IMR-90 (cell line): ENCODE data around the gene ALDH1A2. TPM values are rescaled to one million over a fixed set of nuclear protein-coding genes. Genes with fewer than 3 reads are reported as not detected.

Source experiments
- ATAC-seq: fragments of 200-7000 bp; cut with Tn5 transposase; 2 replicates; pipeline ENCODE4 v1.9.1; 2020; ENCODE audit warnings: low read depth, mild to moderate bottlenecking, moderate library complexity
- BruUV-seq: library from RNA; stranded (reverse); fragments of 400-500 nt; replicated peaks from 2 replicates; lab custom pipeline; 2021; lab: Mats Ljungman, UMichigan
- CTCF ChIA-PET: fragments of 300-600 bp; formaldehyde crosslinking; extraction: SDS; loops from one replicate; lab custom pipeline; 2021; ENCODE audit warnings: antibody characterized with exemption; lab: Yijun Ruan, JAX
- POLR2A ChIA-PET: fragments of 300-600 bp; sonication (Branson Sonifier 250); formaldehyde crosslinking; loops from one replicate; lab custom pipeline; 2022; ENCODE audit warnings: antibody characterized with exemption; ENCODE audit not compliant: unreplicated experiment; lab: Charles Lee
- DNase-seq: peaks from one replicate; pipeline ENCODE4 v3.0.0; 2013
- H2AFZ ChIP-seq: replicated peaks from 2 replicates; pipeline ENCODE3; 2013; ENCODE audit warnings: low read length, mild to moderate bottlenecking; ENCODE audit not compliant: poor library complexity
- H2AK5ac ChIP-seq: 2 replicates; pipeline ENCODE4 v1.6.1; 2013; ENCODE audit warnings: low read depth, low read length, inconsistent platforms
- H2AK9ac ChIP-seq: replicated peaks from 2 replicates; pipeline ENCODE3; 2013; ENCODE audit warnings: mild to moderate bottlenecking, low read depth, low read length, moderate library complexity; ENCODE audit not compliant: poor library complexity
- H2BK120ac ChIP-seq: 2 replicates; pipeline ENCODE4 v1.6.1; 2013; ENCODE audit warnings: low read depth, low read length, inconsistent platforms
- H2BK15ac ChIP-seq: 3 replicates; pipeline ENCODE4 v1.6.1; 2013; ENCODE audit warnings: low read depth, low read length, inconsistent platforms
- H2BK20ac ChIP-seq: 2 replicates; pipeline ENCODE4 v1.6.1; 2013; ENCODE audit warnings: low read depth, mild to moderate bottlenecking, inconsistent platforms, low read length, moderate library complexity
- H2BK5ac ChIP-seq: 2 replicates; pipeline ENCODE4 v1.6.1; 2013; ENCODE audit warnings: mild to moderate bottlenecking, low read depth, low read length, inconsistent platforms; ENCODE audit not compliant: poor library complexity, severe bottlenecking
- H3K14ac ChIP-seq: replicated peaks from 2 replicates; pipeline ENCODE4 v1.6.1; 2013; ENCODE audit warnings: low read depth, low read length, inconsistent platforms
- H3K18ac ChIP-seq: 2 replicates; pipeline ENCODE4 v1.6.1; 2013; ENCODE audit warnings: low read depth, low read length, control low read depth
- H3K23ac ChIP-seq: 2 replicates; pipeline ENCODE4 v1.6.1; 2013; ENCODE audit warnings: low read depth, low read length, inconsistent platforms
- H3K27ac ChIP-seq: 2 replicates; pipeline ENCODE4 v1.5.1; 2013; ENCODE audit warnings: mild to moderate bottlenecking, control low read depth, low read length; ENCODE audit not compliant: insufficient read depth
- H3K27me3 ChIP-seq: 2 replicates; pipeline ENCODE4 v1.6.1; 2013; ENCODE audit warnings: low read length; ENCODE audit not compliant: control insufficient read depth, insufficient read depth
- H3K36me3 ChIP-seq: 2 replicates; pipeline ENCODE4 v1.6.1; 2013; ENCODE audit warnings: low read length, mixed read lengths; ENCODE audit not compliant: control insufficient read depth, insufficient read depth
- H3K4ac ChIP-seq: 2 replicates; pipeline ENCODE4 v1.6.1; 2013; ENCODE audit warnings: low read depth, low read length, inconsistent platforms
- H3K4me1 ChIP-seq: 2 replicates; pipeline ENCODE4 v1.6.1; 2013; ENCODE audit warnings: low read length, mixed read lengths; ENCODE audit not compliant: control insufficient read depth, insufficient read depth
- H3K4me2 ChIP-seq: 2 replicates; pipeline ENCODE4 v1.6.1; 2013; ENCODE audit warnings: low read depth, mild to moderate bottlenecking, control low read depth, low read length, moderate library complexity
- H3K4me3 ChIP-seq: 2 replicates; pipeline ENCODE4 v1.5.1; 2013; ENCODE audit warnings: low read depth, mild to moderate bottlenecking, control low read depth, low read length, moderate library complexity; ENCODE audit not compliant: insufficient read depth
- H3K56ac ChIP-seq: 2 replicates; pipeline ENCODE4 v1.6.1; 2013; ENCODE audit warnings: low read length, inconsistent platforms; ENCODE audit not compliant: insufficient read depth; ENCODE audit errors: extremely low read depth
- H3K79me1 ChIP-seq, 2 experiments: 2 replicates each; pipeline ENCODE4 v1.6.1; 2013; ENCODE audit warnings: low read length in 2 of 2, inconsistent platforms in 1 of 2, low read depth in 1 of 2
- H3K9ac ChIP-seq: 2 replicates; pipeline ENCODE4 v1.6.1; 2013; ENCODE audit warnings: low read depth, low read length, control low read depth
- H3K9me1 ChIP-seq: 2 replicates; pipeline ENCODE4 v1.6.1; 2013; ENCODE audit warnings: low read length, inconsistent platforms; ENCODE audit not compliant: insufficient read depth
- H3K9me3 ChIP-seq: 2 replicates; pipeline ENCODE4 v1.6.1; 2013; ENCODE audit warnings: low read length; ENCODE audit not compliant: control insufficient read depth, insufficient read depth
- H4K20me1 ChIP-seq: 2 replicates; pipeline ENCODE4 v1.6.1; 2013; ENCODE audit warnings: low read length, inconsistent platforms; ENCODE audit not compliant: insufficient read depth
- H4K5ac ChIP-seq: 2 replicates; pipeline ENCODE4 v1.6.1; 2013; ENCODE audit warnings: mild to moderate bottlenecking, low read depth, low read length, control low read depth
- H4K8ac ChIP-seq, 2 experiments: 2 replicates each; pipeline ENCODE4 v1.6.1; 2013; ENCODE audit warnings: low read depth in 2 of 2, low read length in 2 of 2, control low read depth in 1 of 2, inconsistent platforms in 1 of 2
- H4K91ac ChIP-seq: 2 replicates; pipeline ENCODE4 v1.6.1; 2013; ENCODE audit warnings: low read depth, low read length, inconsistent platforms; ENCODE audit not compliant: insufficient read depth
- BHLHE40 ChIP-seq: fragments of 150-350 bp; IDR thresholded peaks from 2 replicates; pipeline ENCODE4 v1.6.1; 2016; ENCODE audit warnings: mild to moderate bottlenecking, low read depth, low read length
- CEBPB ChIP-seq: IDR thresholded peaks from 2 replicates; pipeline ENCODE4 v1.6.1; 2012; ENCODE audit warnings: low read depth, low read length, improper control_type of control experiment
- CHD1 ChIP-seq: IDR thresholded peaks from 2 replicates; pipeline ENCODE4 v1.6.1; 2012; ENCODE audit warnings: low read depth, low read length, improper control_type of control experiment
- CTCF ChIP-seq: conservative IDR thresholded peaks from 2 replicates; pipeline ENCODE4 v1.5.1; 2012; ENCODE audit warnings: mild to moderate bottlenecking, low read depth, low read length, improper control_type of control experiment
- ELK1 ChIP-seq: fragments of 150-350 bp; IDR thresholded peaks from 2 replicates; pipeline ENCODE4 v1.6.1; 2016; ENCODE audit warnings: low read depth, mild to moderate bottlenecking, low read length, moderate library complexity, borderline replicate concordance
- FOS ChIP-seq: fragments of 150-350 bp; IDR thresholded peaks from 2 replicates; pipeline ENCODE4 v1.6.1; 2016; ENCODE audit warnings: low read depth, low read length
- MAFK ChIP-seq: IDR thresholded peaks from 2 replicates; pipeline ENCODE4 v1.6.1; 2012; ENCODE audit warnings: low read depth, low read length, improper control_type of control experiment
- MAZ ChIP-seq: IDR thresholded peaks from 2 replicates; pipeline ENCODE4 v1.6.1; 2012; ENCODE audit warnings: low read depth, mild to moderate bottlenecking, low read length, improper control_type of control experiment, moderate library complexity, borderline replicate concordance
- MXI1 ChIP-seq: IDR thresholded peaks from 2 replicates; pipeline ENCODE4 v1.6.1; 2012; ENCODE audit warnings: low read depth, mild to moderate bottlenecking, low read length, moderate library complexity, borderline replicate concordance
- NFE2L2 ChIP-seq: fragments of 150-350 bp; IDR thresholded peaks from 2 replicates; pipeline ENCODE4 v1.6.1; 2016; ENCODE audit warnings: low read depth, mild to moderate bottlenecking, low read length
- POLR2A ChIP-seq: IDR thresholded peaks from 2 replicates; pipeline ENCODE4 v1.6.1; 2012; ENCODE audit warnings: mild to moderate bottlenecking, low read depth, low read length
- RAD21 ChIP-seq: IDR thresholded peaks from 2 replicates; pipeline ENCODE4 v1.6.1; 2012; ENCODE audit warnings: low read length, improper control_type of control experiment
- RCOR1 ChIP-seq: IDR thresholded peaks from 2 replicates; pipeline ENCODE4 v1.6.1; 2012; ENCODE audit warnings: mild to moderate bottlenecking, low read length, improper control_type of control experiment; ENCODE audit not compliant: insufficient replicate concordance
- RFX5 ChIP-seq: IDR thresholded peaks from 2 replicates; pipeline ENCODE4 v1.8.0; 2012; ENCODE audit warnings: low read depth, mild to moderate bottlenecking, low read length, moderate library complexity
- USF2 ChIP-seq: fragments of 150-350 bp; IDR thresholded peaks from 2 replicates; pipeline ENCODE4 v1.6.1; 2017; ENCODE audit warnings: mild to moderate bottlenecking, antibody characterized with exemption, low read length, low read depth
- WGBS, 2 experiments: methylation state at CpG; one replicate each; pipeline versions ENCODE4 v1.1.5 to v1.1.7; 2013; ENCODE audit warnings: missing lambda C conversion rate in 2 of 2; ENCODE audit not compliant: insufficient read length in 1 of 2; ENCODE audit errors: extremely low coverage in 2 of 2; 5-methylcytosine and 5-hydroxymethylcytosine counted together
- dilution Hi-C: fragments of 300-500 bp; cut with HindIII; formaldehyde crosslinking; loops from one replicate; pipeline ENCODE4 v1.14.3; 2018; ENCODE audit warnings: low sequenced_read_pairs; ENCODE audit not compliant: unreplicated experiment
- in situ Hi-C: fragments of 300-500 bp; cut with MboI; formaldehyde crosslinking; loops from 3 replicates; pipeline ENCODE4 v1.14.3; 2019; ENCODE audit warnings: low sequenced_read_pairs, inconsistent platforms, mixed read lengths
- intact Hi-C: fragments of 100-400 bp; cut with micrococcal nuclease; formaldehyde crosslinking; loops from 2 replicates; pipeline ENCODE4 v1.10.0; 2022
- polyA plus RNA-seq, 3 experiments: library from polyadenylated mRNA; depleted of rRNA; stranded (reverse); fragments of >200 nt; gene quantifications; 2 replicates each; pipeline ENCODE4 v1.2.3, GENCODE V29; 2012; ENCODE audit warnings: low replicate concordance in 1 of 3
- total RNA-seq: library from RNA; depleted of rRNA; stranded (reverse); fragments of >200 nt; gene quantifications from 2 replicates; pipeline ENCODE4 v1.2.3, GENCODE V29; 2012

Gene ALDH1A2
- total and polyA plus RNA-seq, 2 of the 4 experiments (the other 2 are of a cell fraction), result not detected

GRCh38 chr15:57994221-57995049 lies 71.1 kb downstream of the ALDH1A2 start:
- Histone ChIP-seq H3K79me1 (no peaks in the 10 kb centered on the region), H4K91ac (no peak overlapping the region), H3K9me1 (no peaks in the 10 kb centered on the region), H3K18ac (no peak overlapping the region), H2AK9ac (no peak overlapping the region), H4K5ac (no peak overlapping the region), H4K20me1 (no peaks in the 10 kb centered on the region), H3K4me2 (no peak overlapping the region), H3K56ac (no peak overlapping the region), H3K27me3 (no peaks in the 10 kb centered on the region; the same call in 1 of the 2 replicates), H2BK5ac (no peak overlapping the region), H3K4ac (no peak overlapping the region), H3K36me3 (no peaks in the 10 kb centered on the region), H4K8ac (no peak overlapping the region), H2BK120ac (no peak overlapping the region), H3K9ac (no peak overlapping the region), H2AFZ (no peak overlapping the region), H3K4me1 (no peaks in the 10 kb centered on the region), H3K9me3 (no peaks in the 10 kb centered on the region), H3K27ac (no peak overlapping the region), H3K23ac (no peak overlapping the region), H2AK5ac (no peak overlapping the region), H2BK15ac (no peak overlapping the region), H3K14ac (no peak overlapping the region), H2BK20ac (no peak overlapping the region), H3K4me3 (no peak overlapping the region)
- ChIA-PET POLR2A (no interaction called here), CTCF (interaction anchor here (1.0 kb wide), 1 partner anchor 13 kb away, joined by 3 read pairs; no protein-coding TSS in a partner anchor)
- DNase-seq (no peak), ATAC-seq (no peak)
- dilution Hi-C loops (no loop called here), intact Hi-C loops (no loop called here), in situ Hi-C loops (no loop called here)
- BruUV-seq, result no TSS peak
- WGBS, 2 experiments, result no CpG with 5 or more reads among the region's 3 CpGs
- TF ChIP-seq FOS (no peak), USF2 (no peak), RAD21 (no peak), RFX5 (no peak), MXI1 (no peak), MAFK (no peak), NFE2L2 (no peak), CTCF (no peak), MAZ (no peak), ELK1 (no peak), RCOR1 (no peak), CHD1 (no peak), POLR2A (no peak), CEBPB (no peak), BHLHE40 (no peak)
